GM12878 (cell line): ENCODE measurements around the gene TPM4. TPM values are rescaled to one million over a fixed set of nuclear protein-coding genes. Genes with fewer than 3 reads are reported as not detected.

Source experiments
- ATAC-seq: fragments of 200-7000 bp; cut with Tn5 transposase; 3 replicates; pipeline ENCODE4 v1.9.1; 2020; ENCODE audit warnings: mild to moderate bottlenecking, moderate library complexity
- BruUV-seq: library from RNA; stranded (reverse); fragments of 400-500 nt; replicated peaks from 2 replicates; lab custom pipeline; 2021; lab: Mats Ljungman, UMichigan
- CTCF ChIA-PET: fragments of 300-600 bp; sonication (Branson Sonifier 250); formaldehyde crosslinking; extraction: SDS; loops from one replicate; lab custom pipeline; 2021; ENCODE audit warnings: inconsistent platforms; lab: Yijun Ruan, JAX
- POLR2A ChIA-PET: fragments of 350-600 bp; formaldehyde crosslinking; extraction: SDS; loops from one replicate; lab custom pipeline; 2021; ENCODE audit warnings: inconsistent platforms; lab: Charles Lee
- RAD21 ChIA-PET: fragments of 300-600 bp; sonication (Branson Sonifier 250); formaldehyde crosslinking; loops from one replicate; lab custom pipeline; 2023; ENCODE audit warnings: antibody characterized with exemption; ENCODE audit not compliant: unreplicated experiment; lab: Charles Lee
- SMC1A ChIA-PET: fragments of 300-600 bp; sonication (Branson Sonifier 250); formaldehyde crosslinking; loops from one replicate; lab custom pipeline; 2023; ENCODE audit not compliant: unreplicated experiment, uncharacterized antibody; lab: Charles Lee
- DNase-seq: peaks from one replicate; pipeline ENCODE4 v3.0.0-alpha.2; 2011; ENCODE audit warnings: low read depth, low spot score
- FAIRE-seq: peaks from 3 replicates; lab custom pipeline; 2011; peaks lifted over from hg19 to GRCh38; lab: Jason Lieb, UNC
- H2AFZ ChIP-seq: 2 replicates; pipeline ENCODE4 v1.6.0; 2011; ENCODE audit warnings: low read depth, low read length, control low read depth; ENCODE audit not compliant: control insufficient read depth
- H3K27ac ChIP-seq: 2 replicates; pipeline ENCODE4 v1.5.1; 2011; ENCODE audit warnings: control low read depth; ENCODE audit not compliant: control insufficient read depth, insufficient read depth
- H3K27me3 ChIP-seq, 2 experiments: replicated peaks in 1 of 2; 2 replicates each; pipeline versions ENCODE4 v1.6.0 to v1.6.1; 2011; ENCODE audit warnings: low read length in 1 of 2; ENCODE audit not compliant: control insufficient read depth in 2 of 2, insufficient read depth in 2 of 2
- H3K36me3 ChIP-seq, 2 experiments: 2 replicates each; pipeline ENCODE4 v1.5.1; 2011; ENCODE audit warnings: low read length in 1 of 2; ENCODE audit not compliant: control insufficient read depth in 2 of 2, insufficient read depth in 2 of 2
- H3K4me1 ChIP-seq: 2 replicates; pipeline ENCODE4 v1.6.1; 2011; ENCODE audit warnings: mild to moderate bottlenecking, low read length, moderate library complexity, mixed read lengths; ENCODE audit not compliant: control insufficient read depth, insufficient read depth
- H3K4me2 ChIP-seq: 2 replicates; pipeline ENCODE4 v1.6.0; 2011; ENCODE audit warnings: control low read depth; ENCODE audit not compliant: control insufficient read depth, insufficient read depth
- H3K4me3 ChIP-seq: fragments of 200-600 bp; sonication (generic); 2 replicates; pipeline ENCODE4 v1.5.1; 2016
- H3K79me2 ChIP-seq: 2 replicates; pipeline ENCODE4 v1.6.0; 2011; ENCODE audit warnings: low read length; ENCODE audit not compliant: control insufficient read depth, insufficient read depth
- H3K9ac ChIP-seq: 2 replicates; pipeline ENCODE4 v1.8.0; 2011; ENCODE audit warnings: low read length, control low read depth, mixed read lengths; ENCODE audit not compliant: control insufficient read depth, insufficient read depth
- H3K9me3 ChIP-seq: replicated peaks from 3 replicates; pipeline ENCODE4 v1.5.1; 2011; ENCODE audit warnings: mild to moderate bottlenecking, low read length; ENCODE audit not compliant: control insufficient read depth, insufficient read depth
- H4K20me1 ChIP-seq: 2 replicates; pipeline ENCODE4 v1.6.0; 2011; ENCODE audit not compliant: control insufficient read depth, insufficient read depth
- CBX3 ChIP-seq: fragments of 200-600 bp; sonication (generic); IDR thresholded peaks from 2 replicates; pipeline ENCODE4 v1.6.1; 2016; ENCODE audit warnings: low read depth, borderline replicate concordance
- DPF2 ChIP-seq: fragments of 450-650 bp; IDR thresholded peaks from 2 replicates; pipeline ENCODE4 v1.6.1; 2017; ENCODE audit warnings: mild to moderate bottlenecking
- GABPA ChIP-seq: IDR thresholded peaks from 2 replicates; pipeline ENCODE4 v1.6.1; 2014; ENCODE audit warnings: antibody characterized with exemption, low read depth, mild to moderate bottlenecking, inconsistent platforms
- KAT2A ChIP-seq: conservative IDR thresholded peaks from 2 replicates; pipeline ENCODE4 v1.6.1; 2011; ENCODE audit warnings: low read depth, low read length; ENCODE audit not compliant: control insufficient read depth
- KDM1A ChIP-seq: fragments of 200-600 bp; sonication (generic); IDR thresholded peaks from 2 replicates; pipeline ENCODE4 v1.6.1; 2016; ENCODE audit warnings: borderline replicate concordance
- PAX8 ChIP-seq: fragments of 450-650 bp; IDR thresholded peaks from 2 replicates; pipeline ENCODE4 v1.6.1; 2017; ENCODE audit warnings: mild to moderate bottlenecking, moderate library complexity
- RAD21 ChIP-seq: IDR thresholded peaks from 2 replicates; pipeline ENCODE4 v1.6.1; 2011; ENCODE audit warnings: mild to moderate bottlenecking, low read depth, low read length, moderate library complexity; ENCODE audit not compliant: insufficient read depth
- RAD51 ChIP-seq: fragments of 450-650 bp; IDR thresholded peaks from 2 replicates; pipeline ENCODE4 v1.6.1; 2016; ENCODE audit warnings: moderate library complexity, mild to moderate bottlenecking, inconsistent platforms
- ZNF24 ChIP-seq: fragments of 450-650 bp; IDR thresholded peaks from 2 replicates; pipeline ENCODE4 v1.6.1; 2017; ENCODE audit warnings: antibody characterized with exemption, mild to moderate bottlenecking
- ZNF384 ChIP-seq: IDR thresholded peaks from 2 replicates; pipeline ENCODE4 v1.6.1; 2012; ENCODE audit warnings: low read depth, mild to moderate bottlenecking, low read length, improper control_type of control experiment, borderline replicate concordance
- WGBS: methylation state at CpG from one replicate; pipeline ENCODE4 v1.1.6; 2016; ENCODE audit warnings: low lambda C conversion rate; ENCODE audit not compliant: insufficient replicate concordance, insufficient coverage; ENCODE audit errors: missing lambda C conversion rate; 5-methylcytosine and 5-hydroxymethylcytosine counted together
- in situ Hi-C: fragments of 300-500 bp; cut with MboI; formaldehyde crosslinking; loops from 9 replicates; pipeline ENCODE4 v1.14.3; 2018; ENCODE audit warnings: mixed read lengths
- intact Hi-C: fragments of 100-400 bp; cut with micrococcal nuclease; formaldehyde crosslinking; loops from one replicate; pipeline ENCODE4 v1.14.2; 2022; ENCODE audit not compliant: unreplicated experiment
- polyA plus RNA-seq, 11 experiments: library from polyadenylated mRNA; depleted of rRNA in 4 of 11; unstranded in 6 of 11; stranded (reverse) in 5 of 11; fragments of >200 nt; fragmentation: Nextera tagmentation in 4 of 11; fragmentation: Illumina TruSeq in 1 of 11; extraction: Ambion mirVana in 4 of 11; extraction: Trizol in 1 of 11; gene quantifications; 1 replicate in 1 of 11; 2 replicates in 10 of 11; pipeline versions ENCODE4 v1.2.1 to v1.2.3, GENCODE V29; 2011 to 2016; ENCODE audit warnings: inconsistent platforms in 2 of 11, missing spikeins in 2 of 11, low read depth in 1 of 11
- total RNA-seq, 4 experiments: library from RNA; depleted of rRNA in 3 of 4; stranded (reverse); fragments of >200 nt in 3 of 4; fragmentation: Illumina TruSeq in 1 of 4; extraction: Trizol in 1 of 4; gene quantifications; 2 replicates each; pipeline versions ENCODE4 v1.2.1 to v1.2.3, GENCODE V29; 2013 to 2021
- TF ChIP-seq, protein P1 (sequence below): fragments of 450-650 bp; IDR thresholded peaks from 2 replicates; pipeline ENCODE4 v1.6.1; 2017; ENCODE audit warnings: borderline replicate concordance
- TF ChIP-seq, protein P2 (sequence below): fragments of 450-650 bp; IDR thresholded peaks from 2 replicates; pipeline ENCODE4 v1.6.1; 2016; ENCODE audit warnings: mild to moderate bottlenecking
- TF ChIP-seq, protein P3 (sequence below): IDR thresholded peaks from 2 replicates; pipeline ENCODE4 v1.6.1; 2011; ENCODE audit warnings: low read depth, low read length, improper control_type of control experiment, borderline replicate concordance

TPM4 gene
- total and polyA plus RNA-seq, 10 of the 15 experiments (the other 5 are each of a cell fraction or from before 2014, with no cell fraction given) = 183 to 620 (median 407) TPM

DNA sequence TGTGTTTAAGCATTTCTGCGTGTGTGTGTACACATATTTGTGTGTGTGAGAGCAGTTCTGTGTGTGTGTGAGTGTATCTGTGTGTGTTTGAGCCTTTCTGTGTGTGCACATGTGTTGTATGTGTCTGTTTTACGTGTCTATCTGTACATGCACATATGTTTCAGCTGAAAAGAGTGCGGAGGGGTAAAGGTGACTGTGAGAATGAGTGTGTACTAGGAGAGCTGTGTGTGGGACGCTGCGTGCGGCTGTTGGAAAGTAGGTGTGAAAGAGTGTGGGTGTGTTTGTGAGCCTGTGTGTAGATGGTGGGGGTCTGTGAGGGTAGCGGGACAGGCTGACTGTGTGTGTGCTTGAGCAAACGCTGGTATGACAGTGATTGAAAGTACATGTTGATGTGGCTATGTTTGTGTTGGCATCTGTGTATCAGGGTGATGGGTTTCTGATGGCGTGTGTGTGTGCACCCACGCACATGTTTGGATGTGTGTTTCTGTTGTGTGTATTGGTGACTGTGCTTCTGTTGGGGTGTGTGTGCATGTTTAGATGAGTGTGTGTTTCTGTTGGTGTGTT, 7.5 kb upstream of the TPM4 start:
- no peaks in the 10 kb centered on the region; the same call in 1 of the 2 replicates for H3K79me2 ChIP-seq
- FAIRE-seq (no peak), ATAC-seq (no peak), DNase-seq (no peak)
- no peaks in the 10 kb centered on the region for H4K20me1 ChIP-seq
- intact Hi-C loops (no loop called here), in situ Hi-C loops (loop anchor here (5.0 kb wide), 1 partner anchor 114 kb away; no protein-coding TSS in a partner anchor)
- no peaks in the 10 kb centered on the region for H3K27me3 ChIP-seq
- ChIA-PET CTCF (no interaction called here), POLR2A (no interaction called here), SMC1A (no interaction called here), RAD21 (no interaction called here)
- no peaks in the 10 kb centered on the region for H3K36me3 ChIP-seq
- no peak overlapping the region for H3K27ac ChIP-seq
- no peak overlapping the region for H3K9ac ChIP-seq
- no peak overlapping the region for H3K4me3 ChIP-seq
- no peaks in the 10 kb centered on the region for H3K9me3 ChIP-seq
- H3K4me1 ChIP-seq = peaks cover 21% of the 10 kb centered on the region
- H2AFZ ChIP-seq = no peak overlapping the region
- WGBS = 96% methylated on average over 10 of the region's 10 CpGs
- H3K4me2 ChIP-seq = no peak overlapping the region
- TF ChIP-seq PAX8 (no peak), RAD51 (no peak), GABPA (no peak)
- TF ChIP-seq, protein P1, sequence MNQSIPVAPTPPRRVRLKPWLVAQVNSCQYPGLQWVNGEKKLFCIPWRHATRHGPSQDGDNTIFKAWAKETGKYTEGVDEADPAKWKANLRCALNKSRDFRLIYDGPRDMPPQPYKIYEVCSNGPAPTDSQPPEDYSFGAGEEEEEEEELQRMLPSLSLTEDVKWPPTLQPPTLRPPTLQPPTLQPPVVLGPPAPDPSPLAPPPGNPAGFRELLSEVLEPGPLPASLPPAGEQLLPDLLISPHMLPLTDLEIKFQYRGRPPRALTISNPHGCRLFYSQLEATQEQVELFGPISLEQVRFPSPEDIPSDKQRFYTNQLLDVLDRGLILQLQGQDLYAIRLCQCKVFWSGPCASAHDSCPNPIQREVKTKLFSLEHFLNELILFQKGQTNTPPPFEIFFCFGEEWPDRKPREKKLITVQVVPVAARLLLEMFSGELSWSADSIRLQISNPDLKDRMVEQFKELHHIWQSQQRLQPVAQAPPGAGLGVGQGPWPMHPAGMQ = no peak
- BruUV-seq = no TSS peak

DNA sequence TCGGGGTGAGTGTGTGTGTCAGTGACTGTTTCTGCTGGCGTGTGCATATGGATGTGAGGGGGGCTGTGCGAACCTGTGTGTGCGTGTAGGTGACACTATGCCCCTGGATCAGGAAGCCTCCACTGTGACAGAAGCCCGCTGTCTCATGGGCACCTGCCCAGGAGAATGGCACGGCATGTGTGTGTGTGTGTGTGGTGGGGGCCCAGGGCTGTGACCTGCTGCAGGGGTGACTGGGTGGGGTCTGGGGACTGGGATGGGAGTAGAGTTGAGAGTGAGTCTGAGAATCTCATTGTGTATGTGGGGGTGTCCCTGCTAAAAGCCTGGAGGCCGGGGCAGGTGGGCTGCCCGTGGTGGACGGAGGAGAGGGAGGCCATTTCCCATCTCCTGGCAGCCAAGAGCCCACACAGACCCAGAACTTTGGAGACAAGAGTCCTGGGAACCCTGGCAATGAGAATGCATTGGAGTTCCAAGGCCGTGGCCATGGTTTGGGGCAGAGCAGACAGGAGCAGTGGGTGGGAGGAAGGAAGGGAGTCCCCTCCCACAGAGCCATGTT, 6.4 kb upstream of the TPM4 start:
- Histone ChIP-seq H3K4me3 (no peak overlapping the region), H3K4me1 (peaks cover 21% of the 10 kb centered on the region), H3K36me3 (no peaks in the 10 kb centered on the region), H3K9me3 (no peaks in the 10 kb centered on the region), H3K9ac (peak overlapping the region; percentile 69), H3K4me2 (peak overlapping the region; percentile 71), H3K27ac (peak overlapping the region; percentile 68), H3K27me3 (no peaks in the 10 kb centered on the region), H3K79me2 (peaks cover under 1% of the 10 kb centered on the region), H2AFZ (peak overlapping the region; percentile 98), H4K20me1 (no peaks in the 10 kb centered on the region)
- ChIA-PET CTCF (interaction anchor here (1.1 to 2.1 kb wide), 5 partner anchors 9 to 115 kb away, joined by 5 to 10 read pairs (median 6); partner anchors contain the start of gene FAM32A), RAD21 (interaction anchor here (1.2 to 2.0 kb wide), 3 partner anchors 28 to 43 kb away, joined by 5 to 6 read pairs (median 5); no protein-coding TSS in a partner anchor), POLR2A (interaction anchor here (0.7 to 1.0 kb wide), 3 partner anchors 16 to 90 kb away, joined by 3 to 4 read pairs (median 3); partner anchors contain the start of gene HSH2D), SMC1A (interaction anchor here (0.9 to 1.5 kb wide), 2 partner anchors 45 to 116 kb away, joined by 4 to 5 read pairs; partner anchors contain the start of gene FAM32A)
- intact Hi-C loops = no loop called here
- 87% methylated on average over 10 of the region's 10 CpGs for WGBS
- ATAC-seq = no peak
- BruUV-seq = no TSS peak
- no peak for DNase-seq
- no peak for FAIRE-seq
- in situ Hi-C loops = loop anchor here (5.0 kb wide), 1 partner anchor 112 kb away; no protein-coding TSS in a partner anchor
- TF ChIP-seq CBX3 (no peak), KDM1A (no peak), ZNF384 (no peak), KAT2A (no peak), ZNF24 (no peak), RAD21 (no peak), DPF2 (no peak)
- TF ChIP-seq, protein P2, sequence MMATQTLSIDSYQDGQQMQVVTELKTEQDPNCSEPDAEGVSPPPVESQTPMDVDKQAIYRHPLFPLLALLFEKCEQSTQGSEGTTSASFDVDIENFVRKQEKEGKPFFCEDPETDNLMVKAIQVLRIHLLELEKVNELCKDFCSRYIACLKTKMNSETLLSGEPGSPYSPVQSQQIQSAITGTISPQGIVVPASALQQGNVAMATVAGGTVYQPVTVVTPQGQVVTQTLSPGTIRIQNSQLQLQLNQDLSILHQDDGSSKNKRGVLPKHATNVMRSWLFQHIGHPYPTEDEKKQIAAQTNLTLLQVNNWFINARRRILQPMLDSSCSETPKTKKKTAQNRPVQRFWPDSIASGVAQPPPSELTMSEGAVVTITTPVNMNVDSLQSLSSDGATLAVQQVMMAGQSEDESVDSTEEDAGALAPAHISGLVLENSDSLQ = no peak
- TF ChIP-seq, protein P3, sequence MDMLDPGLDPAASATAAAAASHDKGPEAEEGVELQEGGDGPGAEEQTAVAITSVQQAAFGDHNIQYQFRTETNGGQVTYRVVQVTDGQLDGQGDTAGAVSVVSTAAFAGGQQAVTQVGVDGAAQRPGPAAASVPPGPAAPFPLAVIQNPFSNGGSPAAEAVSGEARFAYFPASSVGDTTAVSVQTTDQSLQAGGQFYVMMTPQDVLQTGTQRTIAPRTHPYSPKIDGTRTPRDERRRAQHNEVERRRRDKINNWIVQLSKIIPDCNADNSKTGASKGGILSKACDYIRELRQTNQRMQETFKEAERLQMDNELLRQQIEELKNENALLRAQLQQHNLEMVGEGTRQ = no peak
